ENCODE data around the gene PNPLA6. TPM values are rescaled to one million over a fixed set of nuclear protein-coding genes. Genes with fewer than 3 reads are reported as not detected.

The PNPLA6 gene
- total RNA-seq, 4 donors from 2014 or later: 181 to 296 (median 234) TPM

- Histone ChIP-seq H3K4me1 (peaks cover 0 to 22% (median 9%) of the 10 kb centered on the region in 4 donors), H3K27ac (peak within 1 kb of the TSS; percentile 17 to 77 (median 39)), H3K27me3 (no peaks in the 10 kb centered on the region), H3K4me3 (peak within 1 kb of the TSS; percentile 56 to 93 (median 82)), H3K36me3 (peaks cover 0 to 33% (median 0%) of the 10 kb centered on the region in 3 donors), H3K9me3 (no peaks in the 10 kb centered on the region)
- peak; percentile 100 for DNase-seq
- TF ChIP-seq POLR2A (IDR thresholded peaks at IDR 0.05) (peak; percentile 63 to 67), CTCF (IDR thresholded peaks at IDR 0.05) (peak in 2 of 6 experiments; percentile 32 to 60)
Measured at GRCh38 chr19:7522072-7522922, 13.2 kb upstream of the PNPLA6 start, which contains the start of gene MCOLN1. Gene MCOLN1 (plus strand): TSS chr19:7522624. CDS start chr19:7522751, 127 bp downstream.

GRCh38 chr19:7522923-7523667 lies 12.4 kb upstream of the PNPLA6 start:
- DNase-seq: no peak
- peak overlapping the region; percentile 56 to 93 (median 82) for H3K4me3 ChIP-seq
- peak overlapping the region in 3 of 4 donors; percentile 33 to 77 (median 45) for H3K27ac ChIP-seq
- peaks cover 0 to 33% (median 0%) of the 10 kb centered on the region in 3 donors for H3K36me3 ChIP-seq
- no peaks in the 10 kb centered on the region for H3K27me3 ChIP-seq
- no peak for TF ChIP-seq POLR2A (IDR thresholded peaks at IDR 0.05)
- no peak for TF ChIP-seq CTCF (IDR thresholded peaks at IDR 0.05)
- no peaks in the 10 kb centered on the region for H3K9me3 ChIP-seq
- peaks cover 0 to 22% (median 9%) of the 10 kb centered on the region in 4 donors for H3K4me1 ChIP-seq

GRCh38 chr19:7524523-7524922 lies 11.0 kb upstream of the PNPLA6 start:
- peaks cover 0 to 22% (median 9%) of the 10 kb centered on the region in 4 donors for H3K4me1 ChIP-seq
- peaks cover 0 to 43% (median 0%) of the 10 kb centered on the region in 3 donors for H3K36me3 ChIP-seq
- H3K27ac ChIP-seq: no peak overlapping the region

GRCh38 chr19:7524992-7525739 lies 10.4 kb upstream of the PNPLA6 start:
- H3K4me1 ChIP-seq: peaks cover 0 to 22% (median 9%) of the 10 kb centered on the region in 4 donors
- no peak overlapping the region for H3K4me3 ChIP-seq
- no peak for DNase-seq
- TF ChIP-seq CTCF (IDR thresholded peaks at IDR 0.05) (no peak), POLR2A (IDR thresholded peaks at IDR 0.05) (no peak)
- no peaks in the 10 kb centered on the region for H3K27me3 ChIP-seq
- H3K27ac ChIP-seq: no peak overlapping the region
- H3K36me3 ChIP-seq: peaks cover 0 to 43% (median 0%) of the 10 kb centered on the region in 3 donors
- no peaks in the 10 kb centered on the region for H3K9me3 ChIP-seq

More at GRCh38 chr19:7524523-7524922, 11.0 kb upstream of the PNPLA6 start:
- Histone ChIP-seq H3K9me3 (no peaks in the 10 kb centered on the region), H3K4me3 (no peak overlapping the region), H3K27me3 (no peaks in the 10 kb centered on the region)
- no peak for DNase-seq
- TF ChIP-seq POLR2A (IDR thresholded peaks at IDR 0.05) (no peak), CTCF (IDR thresholded peaks at IDR 0.05) (no peak)
